Measurements from ENCODE around the gene ZNF296.
A peak's percentile ranks its signal among the peaks of the same experiment; 100 is the strongest.

The ZNF296 gene

DNA sequence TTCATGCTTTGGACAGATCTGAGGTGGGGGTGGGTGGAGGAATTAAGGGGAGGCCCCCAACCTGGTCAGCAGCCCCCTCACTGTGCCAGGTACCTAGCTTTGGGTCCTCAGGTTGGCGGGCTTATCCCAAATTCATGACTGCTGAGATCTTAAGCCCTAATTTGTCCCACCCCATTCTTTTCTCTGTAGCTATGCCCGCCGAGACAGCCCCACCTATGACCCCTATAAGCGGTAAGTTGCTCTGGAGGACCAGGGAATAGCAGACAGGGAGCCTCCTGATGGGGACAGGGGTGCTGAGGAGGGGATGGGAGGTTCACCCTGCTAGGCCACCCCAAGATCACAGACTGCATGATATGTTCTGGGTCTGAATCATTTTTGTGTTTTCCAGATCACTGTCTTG, 14.3 kb downstream of the ZNF296 start:
- no peak for DNase-seq (ENCODE audit: low read depth in 3 of 3)

DNA sequence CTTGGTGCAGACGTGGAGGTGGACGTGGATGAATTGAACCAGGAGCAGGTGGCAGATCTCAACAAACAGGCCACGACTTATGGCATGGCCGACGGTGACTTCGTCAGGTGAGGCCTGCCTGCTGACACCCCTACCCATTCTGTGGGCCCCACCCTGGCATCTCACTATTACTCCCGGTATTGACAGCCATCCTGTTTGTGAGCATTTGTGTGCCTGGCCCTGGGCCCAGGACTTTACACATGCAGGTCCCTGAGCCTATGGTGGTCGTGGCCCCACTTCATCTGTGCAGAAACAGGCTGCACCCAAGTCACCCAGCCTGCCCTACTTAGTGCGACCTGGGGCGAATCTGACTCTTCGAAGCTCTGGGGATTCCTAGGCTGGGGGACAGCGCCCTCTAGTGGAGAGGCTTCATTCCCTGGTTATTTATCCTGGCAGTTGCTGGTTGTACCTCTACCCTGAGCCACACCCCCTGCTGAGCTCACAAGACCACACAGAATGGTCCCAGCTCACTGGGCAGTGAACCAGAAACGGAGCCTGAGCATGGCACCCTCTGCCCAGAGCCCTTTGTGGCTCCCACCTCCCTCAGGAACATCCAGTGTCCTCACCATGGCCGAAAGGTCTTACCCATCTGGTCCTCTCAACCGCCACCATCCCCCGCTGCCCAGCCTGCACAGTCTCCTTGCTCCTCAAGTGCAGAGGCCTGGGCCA, 16.9 kb downstream of the ZNF296 start:
- DNase-seq (ENCODE audit: low read depth in 3 of 3): peak; percentile 67 to 79 (median 75)

DNA sequence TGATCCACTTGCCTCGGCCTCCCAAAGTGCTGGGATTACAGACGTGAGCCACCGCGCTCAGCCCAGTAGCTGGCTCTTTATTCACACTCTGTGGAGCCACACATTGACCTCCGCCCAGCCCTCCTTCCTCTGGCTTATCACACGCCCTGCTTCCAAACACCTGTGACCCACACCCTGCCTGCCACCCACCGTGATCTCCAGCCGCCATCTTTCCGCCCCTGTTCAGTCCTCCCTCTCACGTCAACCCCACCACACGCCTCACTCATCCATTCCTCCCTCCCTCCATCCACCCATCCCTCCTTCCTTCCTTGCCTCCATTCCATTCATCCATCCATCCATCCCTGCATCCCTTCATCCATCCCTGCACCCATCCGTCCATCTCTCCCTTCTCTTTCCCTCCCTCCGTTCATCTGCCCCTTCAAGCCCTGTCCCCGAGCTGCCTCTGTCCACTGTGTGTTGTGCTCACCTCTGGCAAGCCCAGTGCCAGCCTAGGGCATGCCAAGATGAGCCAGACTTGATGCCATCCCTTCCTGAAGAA, 17.6 kb downstream of the ZNF296 start:
- no peak for DNase-seq (ENCODE audit: low read depth in 3 of 3)

DNA sequence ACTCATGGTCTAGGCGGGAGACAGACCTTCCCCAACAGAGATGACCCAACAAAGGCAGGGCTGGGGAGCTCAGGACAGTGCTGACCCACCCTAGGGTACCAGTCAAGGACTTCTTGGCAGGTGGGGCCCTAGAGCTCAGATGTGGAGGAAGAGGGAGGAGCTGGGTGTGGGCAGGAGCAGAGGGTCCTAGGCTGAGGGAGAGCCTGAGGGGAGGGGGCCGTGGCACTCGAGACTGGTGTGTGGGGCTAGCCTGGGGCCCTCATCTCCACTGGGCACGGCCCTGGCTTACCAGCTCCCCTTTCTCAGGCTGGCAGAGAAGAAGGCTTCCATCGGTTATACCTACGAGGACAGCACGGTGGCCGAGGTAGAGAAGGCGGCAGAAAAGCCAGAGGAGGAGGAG, 18.8 kb downstream of the ZNF296 start:
- DNase-seq (ENCODE audit: low read depth in 3 of 3): no peak

DNA sequence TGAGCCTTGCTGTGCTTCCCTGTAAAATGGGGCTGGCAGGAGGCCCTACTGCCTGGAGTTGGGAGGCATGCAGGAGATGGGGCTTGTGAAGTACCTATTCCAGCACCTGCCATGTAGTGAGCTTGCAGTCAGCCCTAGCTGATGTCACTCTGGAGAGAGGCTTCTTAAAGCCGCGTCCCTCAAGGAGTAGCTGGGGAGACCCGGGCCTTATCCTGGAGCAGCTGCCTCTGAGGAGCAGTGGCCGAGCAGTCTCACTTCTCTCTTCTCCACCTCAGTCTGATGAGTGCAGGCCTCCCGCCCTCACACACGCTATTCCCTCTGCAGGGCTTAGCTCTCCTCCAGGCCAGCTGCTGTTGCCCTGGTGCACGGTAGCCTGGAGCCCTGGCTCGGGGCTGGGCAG, 19.4 kb downstream of the ZNF296 start:
- no peak for DNase-seq (ENCODE audit: low read depth in 3 of 3)

DNA sequence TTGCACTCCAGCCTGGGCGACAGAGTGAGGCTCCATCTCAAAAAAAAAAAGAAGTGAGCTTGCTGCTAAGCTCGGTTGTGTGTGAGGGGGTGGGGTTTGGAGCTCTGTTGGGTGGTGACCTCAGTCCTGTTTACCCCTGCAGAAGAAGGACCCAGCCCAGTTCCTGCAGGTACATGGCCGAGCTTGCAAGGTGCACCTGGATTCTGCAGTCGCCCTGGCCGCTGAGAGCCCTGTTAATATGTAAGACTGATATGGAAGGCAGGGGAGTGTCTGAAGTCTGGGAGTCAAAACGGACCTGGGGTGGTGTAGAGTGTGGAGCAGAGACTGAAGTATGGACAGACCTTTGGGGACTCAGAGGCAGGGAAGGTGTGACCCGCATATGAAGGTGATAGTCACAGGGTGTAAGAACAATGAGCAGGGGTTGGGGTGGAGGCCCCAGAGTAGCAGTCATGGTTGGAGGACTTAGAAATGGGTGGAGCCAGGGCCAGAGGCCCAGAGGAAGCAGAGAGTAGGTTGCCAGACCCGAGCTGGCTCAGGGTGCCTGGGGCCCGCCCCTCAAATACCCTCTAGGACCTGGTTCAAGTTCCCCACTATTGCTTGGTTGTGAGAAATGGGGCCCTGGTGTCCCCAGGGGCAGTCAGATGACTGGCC, 24.2 kb downstream of the ZNF296 start:
- no peak for DNase-seq (ENCODE audit: low read depth in 3 of 3)

DNA sequence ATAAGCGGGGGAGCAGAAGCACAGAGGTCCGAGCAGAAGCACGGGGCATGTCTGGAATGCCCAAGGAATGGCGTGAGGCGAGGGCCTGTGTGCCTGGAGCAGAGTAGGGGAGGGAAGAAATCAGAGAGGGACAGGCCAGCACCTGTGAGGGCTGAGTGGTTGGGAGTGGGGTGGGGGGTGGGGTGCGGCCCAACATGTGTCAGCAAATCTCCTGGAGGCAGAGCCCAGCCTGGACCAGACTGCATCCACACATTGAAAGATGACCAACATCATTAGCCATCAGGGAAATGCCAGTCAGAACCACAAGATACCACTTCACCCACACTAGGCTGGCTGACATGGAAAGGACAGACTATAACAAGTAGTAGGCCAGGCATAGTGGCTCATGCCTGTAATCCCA, 26.2 kb downstream of the ZNF296 start:
- no peak for DNase-seq (ENCODE audit: low read depth in 3 of 3)

DNA sequence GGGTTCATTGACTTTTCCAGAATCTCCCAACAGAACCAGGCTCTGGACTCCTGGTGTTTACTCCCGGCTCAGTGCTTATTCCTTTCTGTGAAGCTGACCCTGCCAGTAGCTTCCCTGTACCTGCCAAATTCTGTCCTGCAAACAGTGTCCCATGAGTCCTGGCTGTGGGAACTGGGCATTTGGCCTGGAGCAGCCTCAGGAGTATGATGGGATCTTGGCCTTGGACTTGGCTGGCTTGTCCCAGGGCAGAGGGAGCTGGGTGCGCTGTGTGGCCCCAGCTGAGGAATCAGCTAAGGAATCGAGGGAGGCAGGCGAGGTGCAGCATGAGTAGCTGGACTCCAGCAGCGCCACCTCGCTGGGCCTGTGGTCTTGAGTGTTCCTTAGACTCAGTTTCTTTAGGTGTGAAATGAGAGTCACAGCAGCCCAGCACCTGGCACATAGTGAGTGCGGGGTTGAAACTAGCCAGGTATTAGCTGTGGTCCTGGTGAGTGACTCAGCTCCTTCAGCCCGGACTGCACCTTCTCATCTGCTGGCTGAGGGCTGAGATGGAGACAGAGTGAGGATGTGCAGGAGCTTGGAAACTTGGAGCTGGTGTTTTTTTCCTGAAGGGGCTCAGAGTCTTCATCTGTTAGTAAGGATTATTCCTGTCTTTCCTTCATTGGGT, 27.1 kb downstream of the ZNF296 start:
- DNase-seq (ENCODE audit: low read depth in 3 of 3): no peak

DNA sequence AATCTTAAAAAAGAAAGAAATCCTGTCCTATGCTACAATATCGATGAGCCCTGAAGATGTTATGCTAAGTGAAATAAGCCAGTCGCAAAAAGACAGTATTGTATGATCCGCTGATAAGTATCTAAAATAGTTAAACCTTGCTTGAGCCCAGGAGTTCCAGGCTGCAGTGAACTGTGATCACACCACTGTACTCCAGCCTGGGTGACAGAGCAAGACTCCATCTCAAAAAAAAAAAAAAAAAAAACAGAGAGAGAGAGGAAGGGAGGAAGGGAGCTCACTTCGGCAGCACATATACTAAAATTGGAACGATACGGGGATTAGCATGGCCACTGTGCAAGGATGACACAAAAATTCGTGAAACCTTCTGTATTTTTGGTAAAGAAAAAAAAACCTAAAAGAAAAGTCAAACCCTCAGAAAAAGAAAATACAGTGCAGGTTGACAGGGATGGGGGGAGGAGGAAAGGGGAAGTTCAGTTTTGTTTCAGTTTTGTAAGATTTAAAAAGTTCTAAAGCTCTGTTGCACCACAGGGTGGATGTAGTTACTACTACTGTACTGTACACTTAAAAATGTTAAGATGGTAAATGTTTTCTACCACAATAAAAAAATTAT, 29.0 kb downstream of the ZNF296 start:
- no peak for DNase-seq (ENCODE audit: low read depth in 3 of 3)

DNA sequence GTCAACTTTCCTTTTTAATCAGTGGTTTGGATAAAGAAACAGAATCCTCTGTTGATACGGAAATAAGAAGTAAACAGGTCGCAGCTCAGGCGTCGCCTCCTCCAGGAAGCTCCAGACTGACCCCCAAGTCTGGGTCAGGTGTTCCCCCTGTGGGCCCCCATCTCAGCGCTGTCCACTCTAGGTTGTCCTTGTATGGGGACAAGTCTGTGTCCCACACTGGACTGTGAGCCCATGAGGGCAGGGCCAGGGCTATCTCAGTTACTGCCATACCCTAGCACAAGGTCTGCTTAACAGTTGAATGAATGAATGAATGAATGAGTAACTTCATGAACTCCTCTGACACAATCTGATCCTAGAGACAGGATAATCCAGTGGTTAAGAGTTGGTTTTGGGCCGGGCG, 29.9 kb downstream of the ZNF296 start:
- DNase-seq (ENCODE audit: low read depth in 3 of 3): no peak

DNA sequence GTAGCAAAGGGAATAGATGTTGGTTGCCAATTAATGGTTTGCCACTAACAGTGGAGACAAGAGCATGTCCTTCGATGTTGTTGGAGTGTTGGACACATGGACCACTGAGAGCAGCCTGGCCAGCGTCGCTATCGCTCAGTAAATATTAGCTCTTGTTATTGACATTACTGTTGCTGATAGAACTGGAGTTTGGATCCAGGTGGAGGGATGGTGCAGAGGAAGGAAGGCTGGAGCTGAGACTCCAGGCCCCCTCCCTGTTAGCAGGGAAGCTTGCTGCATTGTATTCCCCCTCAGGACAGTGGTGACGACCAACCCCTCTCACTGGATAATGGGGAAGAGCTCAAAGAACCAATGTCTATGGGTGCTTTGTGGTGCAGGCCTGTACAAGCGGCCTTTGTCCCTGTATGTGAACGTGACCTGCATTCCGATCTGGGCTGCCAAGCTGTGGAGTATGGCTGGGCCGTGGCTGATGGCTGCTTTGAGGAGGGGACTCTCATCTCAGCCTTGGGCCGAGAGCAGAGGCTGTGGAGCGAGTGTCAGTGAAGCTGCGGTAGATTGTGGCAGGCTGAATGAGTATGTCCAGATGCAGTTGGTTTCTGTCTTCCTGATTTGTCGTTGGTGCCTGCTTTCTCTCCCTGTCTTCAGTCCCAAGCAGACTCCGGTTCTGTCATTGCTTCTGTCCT, 30.5 kb downstream of the ZNF296 start:
- DNase-seq (ENCODE audit: low read depth in 3 of 3): no peak

DNA sequence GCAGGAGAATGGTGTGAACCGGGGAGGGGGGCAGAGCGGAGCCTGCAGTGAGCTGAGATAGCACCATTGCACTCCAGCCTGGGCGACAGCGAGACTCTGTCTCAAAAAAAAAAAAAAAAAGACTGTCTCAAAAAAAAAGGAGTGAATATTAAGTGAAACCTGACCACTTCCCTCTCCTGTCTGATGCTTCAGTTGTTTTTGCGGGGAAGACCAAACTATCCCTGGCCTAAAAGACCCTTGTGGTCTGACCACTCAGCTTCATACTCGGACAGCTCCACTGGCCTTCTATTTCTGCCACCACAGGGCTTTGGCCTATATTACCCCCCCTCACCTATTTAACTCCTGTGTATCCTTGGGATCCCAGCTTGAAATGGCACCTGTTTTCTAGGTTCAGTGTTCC, 35.2 kb downstream of the ZNF296 start:
- no peak for DNase-seq (ENCODE audit: low read depth in 3 of 3)

DNA sequence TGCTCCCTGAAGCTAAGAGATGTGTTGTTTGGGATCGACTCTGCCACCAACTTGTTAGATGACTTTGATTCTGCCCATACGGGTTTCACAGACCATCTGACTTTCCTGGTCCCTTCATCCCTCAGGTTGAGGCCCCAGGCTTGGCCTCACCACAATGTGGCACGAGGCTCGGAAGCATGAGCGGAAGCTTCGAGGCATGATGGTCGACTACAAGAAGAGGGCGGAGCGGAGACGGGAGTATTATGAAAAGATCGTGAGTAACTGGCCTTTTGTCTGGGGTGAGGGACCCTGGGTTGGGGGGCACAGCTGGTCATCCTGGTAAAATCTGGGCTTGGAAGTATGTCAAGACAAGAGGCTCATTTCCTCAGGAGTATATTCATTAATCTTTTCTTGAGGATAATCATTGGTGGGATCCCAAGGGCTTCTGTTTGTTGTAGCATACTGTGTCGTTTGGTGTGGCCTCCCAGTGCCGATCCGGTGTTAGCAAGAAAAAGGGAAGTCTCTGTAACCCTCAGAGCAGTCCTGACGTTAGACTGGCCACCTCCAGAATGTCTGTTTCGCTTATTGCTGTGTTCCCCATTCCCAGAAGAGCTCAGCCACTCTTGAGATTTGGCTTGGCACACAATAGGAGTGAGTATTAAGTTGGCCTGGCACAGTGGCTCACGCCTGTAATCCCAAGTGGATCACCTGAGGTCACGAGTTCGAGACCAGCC, 36.1 kb downstream of the ZNF296 start:
- DNase-seq (ENCODE audit: low read depth in 3 of 3): no peak

DNA sequence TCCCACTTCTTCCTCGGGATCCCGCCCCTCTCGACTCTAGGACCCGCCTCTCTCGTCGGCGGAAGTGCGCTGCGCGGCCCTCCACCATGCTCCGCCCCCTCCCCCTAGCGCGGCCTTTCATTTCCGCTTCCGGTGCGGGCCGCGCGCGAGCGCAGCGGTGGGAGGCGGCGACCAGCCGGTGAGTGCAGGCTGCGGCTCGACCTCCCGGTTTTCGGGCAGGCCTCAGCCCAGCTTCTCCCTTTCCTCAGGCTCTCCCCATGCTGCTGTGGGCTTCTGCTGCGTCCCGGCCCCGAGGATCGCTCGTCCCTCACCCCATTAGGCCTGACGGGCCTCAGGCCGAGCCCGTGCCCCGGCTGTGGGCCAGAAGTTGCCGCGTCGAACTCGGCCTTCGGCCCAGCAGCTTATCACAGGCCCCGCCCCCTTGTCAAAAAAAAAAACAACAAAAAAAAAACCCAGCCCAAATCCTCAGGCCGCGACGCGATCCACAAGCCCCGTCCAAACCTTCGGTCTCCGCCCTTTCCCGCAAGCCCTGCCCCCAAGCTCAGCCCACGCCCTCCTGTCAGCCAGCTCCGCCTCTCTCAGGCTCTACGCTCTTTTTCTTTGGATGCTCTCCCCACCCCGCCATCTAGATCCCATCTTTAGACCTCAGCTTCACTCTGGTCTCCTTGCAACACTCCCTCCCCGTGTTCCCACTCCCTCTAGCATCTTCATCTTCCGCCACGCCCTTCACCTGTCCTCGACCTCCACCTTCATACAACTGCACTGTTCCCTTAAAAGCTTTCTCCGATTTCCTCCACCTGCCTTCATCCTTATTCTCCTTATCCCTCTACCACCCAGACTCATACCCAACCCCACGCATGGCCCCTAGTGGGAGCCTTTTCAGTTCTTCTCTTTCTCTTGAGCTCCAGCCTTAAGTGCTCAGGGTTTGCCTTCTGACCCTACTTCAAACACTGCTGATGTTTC, 37.1 kb downstream of the ZNF296 start, which contains the start of gene CLASRP:
Gene CLASRP (plus strand): TSS at position 115 of the 963 bp plus-strand sequence. CDS start 1,168 bp downstream, outside the sequence.
- DNase-seq (ENCODE audit: low read depth in 3 of 3): peak; percentile 79 to 87 (median 79)

DNA sequence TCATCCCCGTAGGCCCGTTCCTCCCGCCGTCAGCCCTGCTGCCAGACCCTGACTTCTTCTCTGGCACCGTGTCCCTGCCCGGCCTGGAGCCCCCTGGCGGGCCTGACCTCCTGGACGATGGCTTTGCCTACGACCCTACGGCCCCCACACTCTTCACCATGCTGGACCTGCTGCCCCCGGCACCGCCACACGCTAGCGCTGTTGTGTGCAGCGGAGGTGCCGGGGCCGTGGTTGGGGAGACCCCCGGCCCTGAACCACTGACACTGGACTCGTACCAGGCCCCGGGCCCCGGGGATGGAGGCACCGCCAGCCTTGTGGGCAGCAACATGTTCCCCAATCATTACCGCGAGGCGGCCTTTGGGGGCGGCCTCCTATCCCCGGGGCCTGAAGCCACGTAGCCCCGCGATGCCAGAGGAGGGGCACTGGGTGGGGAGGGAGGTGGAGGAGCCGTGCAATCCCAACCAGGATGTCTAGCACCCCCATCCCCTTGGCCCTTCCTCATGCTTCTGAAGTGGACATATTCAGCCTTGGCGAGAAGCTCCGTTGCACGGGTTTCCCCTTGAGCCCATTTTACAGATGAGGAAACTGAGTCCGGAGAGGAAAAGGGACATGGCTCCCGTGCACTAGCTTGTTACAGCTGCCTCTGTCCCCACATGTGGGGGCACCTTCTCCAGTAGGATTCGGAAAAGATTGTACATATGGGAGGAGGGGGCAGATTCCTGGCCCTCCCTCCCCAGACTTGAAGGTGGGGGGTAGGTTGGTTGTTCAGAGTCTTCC, 38.7 kb downstream of the ZNF296 start:
- no peak for DNase-seq (ENCODE audit: low read depth in 3 of 3)

DNA sequence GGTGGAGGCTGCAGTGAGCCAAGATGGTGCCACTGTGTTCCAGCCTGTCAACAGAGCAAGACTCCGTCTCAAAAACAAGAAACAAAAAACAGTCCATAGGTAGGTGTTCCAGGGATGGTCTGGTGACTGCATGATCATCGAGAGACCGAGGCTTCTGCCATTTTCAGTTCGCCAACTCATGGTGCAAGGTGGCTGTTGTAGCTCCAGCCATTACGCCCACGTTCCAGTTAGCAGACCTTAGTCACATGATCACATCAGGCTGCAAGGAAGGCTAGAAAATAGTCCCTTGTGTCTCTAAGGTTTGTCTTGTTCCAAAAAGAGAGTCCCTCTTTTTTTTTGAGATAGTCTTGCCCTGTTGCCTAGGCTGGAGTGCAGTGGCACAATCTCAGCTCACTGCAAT, 40.5 kb downstream of the ZNF296 start:
- DNase-seq (ENCODE audit: low read depth in 3 of 3): no peak

DNA sequence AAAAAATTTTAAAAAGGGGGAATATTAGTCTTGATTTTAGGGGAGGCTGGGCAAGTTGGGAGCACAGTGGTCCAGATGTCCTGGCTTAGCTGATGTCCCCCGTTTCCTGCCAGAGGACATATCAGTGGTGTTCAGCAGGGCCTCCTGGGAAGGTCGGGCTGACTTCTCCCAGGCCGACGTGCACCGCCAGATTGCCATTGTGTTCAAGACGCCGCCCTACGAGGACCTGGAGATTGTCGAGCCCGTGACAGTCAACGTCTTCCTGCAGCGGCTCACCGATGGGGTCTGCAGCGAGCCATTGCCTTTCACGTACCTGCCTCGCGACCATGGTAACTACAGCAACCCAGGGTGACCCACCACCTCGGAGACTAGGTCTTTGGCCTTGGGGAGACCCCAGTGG, 43.9 kb downstream of the ZNF296 start:
- DNase-seq (ENCODE audit: low read depth in 3 of 3): no peak

DNA sequence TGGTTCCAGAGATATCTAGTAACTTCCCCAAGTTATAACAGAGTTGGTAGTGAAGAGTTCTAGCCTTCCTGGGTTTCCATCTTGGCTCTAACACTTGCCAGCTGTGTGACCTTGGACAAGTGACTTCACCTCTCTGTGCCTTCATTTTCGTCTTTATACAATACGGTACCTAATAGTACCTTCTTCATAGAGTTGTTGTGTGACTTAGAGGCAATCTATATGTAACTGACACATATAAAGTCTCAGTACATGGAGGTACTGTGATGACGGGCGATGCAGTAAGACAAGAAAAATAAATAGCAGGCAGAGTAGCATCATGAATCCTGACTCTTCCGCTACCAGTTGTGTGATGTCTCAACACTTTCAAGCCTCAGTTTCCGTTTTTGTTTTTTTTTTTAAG, 45.5 kb downstream of the ZNF296 start:
- no peak for DNase-seq (ENCODE audit: low read depth in 3 of 3)

DNA sequence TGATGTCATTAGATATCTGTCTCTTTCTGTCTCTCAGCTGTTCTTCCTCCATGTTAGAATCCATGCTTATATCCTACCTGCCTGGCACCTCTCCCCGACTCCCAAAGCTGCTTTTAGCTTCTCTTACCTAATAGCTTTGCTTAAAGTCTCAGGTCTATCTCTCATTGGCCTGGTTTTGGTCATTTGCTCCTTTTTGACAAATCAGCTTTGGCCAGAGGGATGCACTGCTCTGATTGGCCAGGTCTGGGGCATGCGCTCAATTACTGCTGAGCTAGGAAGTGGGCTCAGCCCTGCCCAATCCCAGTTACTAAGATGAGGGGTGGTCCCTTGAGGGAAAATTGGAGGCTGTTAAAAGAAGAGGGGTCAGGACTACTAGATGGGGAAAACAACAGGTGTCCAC, 48.9 kb downstream of the ZNF296 start:
- no peak for DNase-seq (ENCODE audit: low read depth in 3 of 3)

Data from stimulated activated CD4-positive, alpha-beta T cell treated with anti-CD3 and anti-CD28 coated beads, TNF-alpha, amount 100 ng/mL, for 24 hours (primary cell).